Retinal pigment epithelial cell (primary cell): ENCODE results near the gene TEX28.
"Not testable (repeated sequence)": the region's sequence is repeated elsewhere in the genome, so short reads cannot be mapped to it uniquely, and the experiment has no call there.

ENCODE experiments used
- DNase-seq: peaks from one replicate; pipeline ENCODE4 v3.0.0-alpha.2; 2010; ENCODE audit warnings: low read depth
- H3K4me3 ChIP-seq: 2 replicates; pipeline ENCODE4 v1.5.1; 2011; ENCODE audit warnings: mild to moderate bottlenecking, low read length, control low read depth, moderate library complexity
- TF ChIP-seq, protein P1 (sequence below): conservative IDR thresholded peaks from 2 replicates; pipeline ENCODE4 v1.5.1; 2011; ENCODE audit warnings: low read depth, low read length, control low read depth, inconsistent platforms

Gene TEX28

DNA sequence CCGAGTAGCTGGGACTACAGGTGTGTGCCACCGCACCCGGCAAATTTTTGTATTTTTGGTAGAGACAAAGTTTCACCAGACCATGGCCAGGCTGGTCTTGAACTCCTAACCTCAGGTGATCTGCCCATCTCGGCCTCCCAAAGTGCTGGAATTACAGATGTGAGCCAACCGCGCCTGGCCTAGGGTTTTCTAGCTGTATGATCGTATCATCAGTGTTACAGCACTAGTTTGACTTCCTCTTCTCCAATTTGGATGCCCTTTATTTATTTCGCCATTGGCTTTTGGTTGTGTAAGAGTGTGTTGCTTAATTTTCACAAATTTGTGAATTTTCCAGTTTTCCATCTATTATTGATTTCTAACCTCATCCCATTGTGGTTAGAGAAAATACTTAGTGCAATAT, 5.9 kb upstream of the TEX28 start:
- no peak for DNase-seq
- TF ChIP-seq, protein P1, sequence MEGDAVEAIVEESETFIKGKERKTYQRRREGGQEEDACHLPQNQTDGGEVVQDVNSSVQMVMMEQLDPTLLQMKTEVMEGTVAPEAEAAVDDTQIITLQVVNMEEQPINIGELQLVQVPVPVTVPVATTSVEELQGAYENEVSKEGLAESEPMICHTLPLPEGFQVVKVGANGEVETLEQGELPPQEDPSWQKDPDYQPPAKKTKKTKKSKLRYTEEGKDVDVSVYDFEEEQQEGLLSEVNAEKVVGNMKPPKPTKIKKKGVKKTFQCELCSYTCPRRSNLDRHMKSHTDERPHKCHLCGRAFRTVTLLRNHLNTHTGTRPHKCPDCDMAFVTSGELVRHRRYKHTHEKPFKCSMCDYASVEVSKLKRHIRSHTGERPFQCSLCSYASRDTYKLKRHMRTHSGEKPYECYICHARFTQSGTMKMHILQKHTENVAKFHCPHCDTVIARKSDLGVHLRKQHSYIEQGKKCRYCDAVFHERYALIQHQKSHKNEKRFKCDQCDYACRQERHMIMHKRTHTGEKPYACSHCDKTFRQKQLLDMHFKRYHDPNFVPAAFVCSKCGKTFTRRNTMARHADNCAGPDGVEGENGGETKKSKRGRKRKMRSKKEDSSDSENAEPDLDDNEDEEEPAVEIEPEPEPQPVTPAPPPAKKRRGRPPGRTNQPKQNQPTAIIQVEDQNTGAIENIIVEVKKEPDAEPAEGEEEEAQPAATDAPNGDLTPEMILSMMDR = no peak
- H3K4me3 ChIP-seq = no peak overlapping the region

DNA sequence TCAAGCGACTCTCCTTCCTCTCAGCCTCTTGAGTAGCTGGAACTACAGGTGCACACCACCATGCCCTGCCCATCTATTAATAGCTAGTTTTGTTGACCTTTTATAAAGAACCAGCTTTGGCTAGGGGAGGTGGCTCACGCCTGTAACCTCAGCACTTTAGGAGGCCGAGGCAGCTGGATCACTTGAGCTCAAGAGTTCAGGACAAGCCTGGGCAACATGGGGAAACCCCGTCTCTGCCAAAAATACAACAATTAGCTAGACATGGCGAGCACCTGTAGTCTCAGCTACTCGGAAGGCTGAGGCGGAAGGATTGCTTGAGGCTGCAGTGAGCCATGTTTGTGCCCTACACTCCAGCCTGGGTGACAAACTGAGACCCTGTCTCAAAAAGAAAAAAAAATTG, 3.4 kb upstream of the TEX28 start:
- TF ChIP-seq, protein P1 = no peak
- DNase-seq = no peak

DNA sequence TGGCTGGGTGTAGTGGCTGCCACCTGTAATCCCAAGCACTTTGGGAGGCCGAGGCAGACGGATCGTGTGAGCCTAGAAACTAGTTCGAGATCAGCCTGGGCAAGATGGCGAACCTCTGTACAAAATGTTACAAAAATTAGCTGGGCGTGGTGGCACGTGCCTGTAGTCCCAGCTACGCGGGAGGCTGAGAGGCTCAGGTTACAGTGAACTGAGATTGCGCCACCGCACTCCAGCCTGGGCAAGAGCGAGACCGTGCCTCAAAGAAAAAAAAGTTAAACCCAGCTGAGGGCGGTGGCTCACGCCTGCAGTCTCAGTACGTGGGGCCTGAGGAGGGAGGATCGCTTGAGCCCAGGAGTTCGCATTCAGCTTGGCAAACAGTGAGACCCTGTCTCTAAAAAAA, 1.8 kb upstream of the TEX28 start:
- TF ChIP-seq, protein P1 = no peak
- no peak for DNase-seq
- no peak overlapping the region for H3K4me3 ChIP-seq

More for the DNA sequence above, 3.4 kb upstream of the TEX28 start:
- H3K4me3 ChIP-seq = no peak overlapping the region

DNA sequence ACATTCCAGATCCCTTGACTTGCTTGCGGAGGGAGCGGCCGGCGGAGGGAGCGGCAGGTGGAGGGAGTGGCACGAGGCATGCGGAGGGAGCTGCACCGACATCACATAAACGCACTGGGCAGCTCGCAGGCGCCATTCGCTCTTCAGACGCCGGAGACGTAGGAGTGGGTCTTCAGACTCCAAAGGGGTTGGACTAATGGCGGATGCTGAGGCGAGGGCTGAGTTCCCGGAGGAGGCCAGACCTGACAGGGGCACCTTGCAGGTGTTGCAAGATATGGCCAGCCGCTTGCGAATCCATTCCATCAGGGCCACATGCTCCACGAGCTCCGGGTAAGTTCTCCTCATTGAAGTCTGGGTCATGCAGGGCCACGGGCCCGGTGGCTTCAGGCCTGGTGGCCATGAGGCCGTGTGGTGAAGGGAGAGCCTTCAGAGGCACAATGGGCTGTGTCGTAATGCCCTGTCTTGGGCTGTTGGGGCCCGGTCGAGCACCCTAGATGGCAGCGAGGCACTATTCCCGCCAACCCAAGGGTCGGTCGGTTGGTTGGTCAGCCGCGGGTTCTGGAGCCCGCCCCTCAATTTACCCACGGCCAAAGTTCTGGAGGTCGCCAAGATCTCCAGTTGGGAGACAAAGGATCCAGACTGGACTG, 863 bp upstream of the TEX28 start, which contains the start of gene TKTL1:
Gene TKTL1 (plus strand): TSS at position 132 of the 647 bp plus-strand sequence. CDS start 65 bp downstream, at position 197.
- H3K4me3 ChIP-seq = no peak within 1 kb of the TSS
- no peak for DNase-seq
- TF ChIP-seq, protein P1 = no peak

DNA sequence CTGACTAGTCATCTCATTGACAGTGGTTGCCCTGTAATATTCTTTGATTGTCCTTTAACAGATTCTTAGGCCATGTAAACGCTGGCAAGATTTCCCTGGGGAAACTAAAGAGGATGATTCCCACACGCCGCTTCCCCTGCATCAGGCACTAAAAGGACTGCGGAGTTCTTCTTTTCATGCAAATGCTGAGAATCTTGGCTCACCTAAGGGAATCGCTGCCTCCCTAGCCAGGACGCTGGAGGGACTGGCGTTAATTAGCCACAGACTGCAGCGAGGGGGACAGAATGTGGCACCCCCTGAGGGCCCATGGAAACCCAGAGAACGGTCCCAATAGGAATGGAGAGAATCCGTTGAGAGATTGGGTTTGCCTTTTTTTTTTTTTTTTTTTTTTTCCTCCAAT, 8.5 kb downstream of the TEX28 start:
- not testable (repeated sequence) for H3K4me3 ChIP-seq, DNase-seq

DNA sequence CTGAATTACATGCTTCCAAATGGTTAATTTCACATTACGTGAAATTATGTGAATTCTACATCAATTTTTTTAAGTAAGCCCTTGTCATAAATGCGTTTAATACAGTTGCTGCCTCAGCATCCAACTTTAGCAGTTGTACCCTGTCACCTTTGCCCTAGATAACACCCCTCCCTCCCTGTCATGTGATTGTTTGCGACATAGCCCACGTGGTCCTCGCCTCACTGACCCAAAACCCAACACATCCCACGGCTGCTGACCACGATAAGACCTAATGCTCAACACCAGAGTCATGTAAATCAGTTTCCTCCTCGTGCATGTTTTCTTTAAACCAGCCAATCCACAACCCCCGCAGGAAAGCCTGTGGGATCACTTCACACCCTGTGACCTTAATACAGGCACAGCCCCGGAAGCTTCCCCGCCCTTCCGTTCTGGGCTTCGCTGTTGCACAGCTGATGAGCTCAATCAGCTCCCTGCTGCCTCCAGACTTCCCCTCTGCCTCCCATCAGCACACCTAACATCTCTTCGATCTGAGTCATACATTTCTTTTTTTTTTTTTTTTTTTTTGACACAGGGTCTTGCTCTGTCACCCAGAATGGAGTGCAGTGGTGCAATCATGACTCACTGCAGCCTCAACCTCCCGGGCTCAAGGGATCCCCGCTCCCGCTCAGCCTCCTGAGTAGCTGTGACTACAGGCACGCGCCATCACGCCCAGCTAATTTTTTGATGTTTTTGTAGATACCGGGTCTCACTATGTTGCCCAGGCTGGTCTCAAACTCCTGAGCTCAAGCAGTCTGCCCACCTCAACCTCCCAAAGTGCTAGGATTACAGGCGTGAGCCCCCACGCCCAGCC, 10.2 kb downstream of the TEX28 start:
- not testable (repeated sequence) for H3K4me3 ChIP-seq, DNase-seq

DNA sequence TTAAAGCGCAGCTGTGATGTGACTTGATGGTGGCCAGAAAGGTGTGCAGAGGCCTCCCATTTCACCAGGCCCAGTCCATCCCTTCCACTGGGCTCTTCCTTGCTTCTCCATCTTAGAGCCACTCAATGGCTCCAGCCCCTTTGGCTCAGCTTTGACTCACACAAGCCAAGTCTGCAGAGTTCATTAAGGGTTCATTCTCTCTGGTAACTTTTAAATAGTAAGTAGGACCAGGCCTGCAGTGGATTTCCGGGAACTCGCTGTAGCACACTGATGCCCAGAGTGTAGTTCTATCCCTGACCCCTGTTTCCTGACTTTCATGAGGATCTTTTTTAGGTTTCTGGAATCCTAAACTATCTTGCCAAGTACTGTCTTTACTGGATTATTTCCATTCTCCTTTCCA, 25.7 kb downstream of the TEX28 start:
- not testable (repeated sequence) for H3K4me3 ChIP-seq, DNase-seq

DNA sequence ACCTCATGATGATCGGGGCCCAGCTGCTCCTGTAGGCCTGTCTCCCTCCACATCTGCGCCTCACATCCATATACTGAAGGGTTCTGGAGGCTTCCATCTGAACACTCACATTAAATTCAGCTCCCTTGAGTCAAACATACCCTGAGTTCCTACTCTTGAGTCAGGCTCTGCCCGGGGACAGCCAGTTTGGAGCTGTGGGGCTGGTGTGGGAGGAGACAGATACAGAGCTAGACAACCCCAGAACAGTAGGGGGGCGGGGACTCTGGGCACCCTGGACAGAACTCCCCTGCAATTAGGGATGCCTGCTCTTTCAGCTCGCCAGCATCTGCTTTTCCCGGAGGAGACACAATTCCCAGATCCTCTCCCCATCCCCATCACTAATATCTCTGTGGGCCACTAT, 31.9 kb downstream of the TEX28 start:
- H3K4me3 ChIP-seq, DNase-seq: not testable (repeated sequence)

DNA sequence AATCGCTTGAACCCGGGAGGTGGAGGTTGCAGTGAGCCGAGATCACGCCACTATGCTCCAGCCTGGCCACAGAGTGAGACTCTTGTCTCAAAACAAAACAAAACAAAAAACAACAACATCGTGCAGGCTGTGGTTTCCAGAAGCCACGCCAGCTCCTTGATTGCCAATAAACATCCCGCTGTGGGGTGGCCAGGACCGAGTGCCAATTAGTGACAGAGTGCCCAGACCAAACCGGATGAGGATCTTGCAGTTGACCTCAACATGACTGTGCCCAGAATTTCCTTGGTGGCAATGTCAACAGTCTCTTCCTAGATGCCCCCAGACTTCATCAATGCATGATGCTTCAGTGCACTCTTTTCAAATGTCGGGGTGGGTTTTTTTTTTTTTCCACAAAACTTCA, 36.2 kb downstream of the TEX28 start:
- not testable (repeated sequence) for DNase-seq, H3K4me3 ChIP-seq

DNA sequence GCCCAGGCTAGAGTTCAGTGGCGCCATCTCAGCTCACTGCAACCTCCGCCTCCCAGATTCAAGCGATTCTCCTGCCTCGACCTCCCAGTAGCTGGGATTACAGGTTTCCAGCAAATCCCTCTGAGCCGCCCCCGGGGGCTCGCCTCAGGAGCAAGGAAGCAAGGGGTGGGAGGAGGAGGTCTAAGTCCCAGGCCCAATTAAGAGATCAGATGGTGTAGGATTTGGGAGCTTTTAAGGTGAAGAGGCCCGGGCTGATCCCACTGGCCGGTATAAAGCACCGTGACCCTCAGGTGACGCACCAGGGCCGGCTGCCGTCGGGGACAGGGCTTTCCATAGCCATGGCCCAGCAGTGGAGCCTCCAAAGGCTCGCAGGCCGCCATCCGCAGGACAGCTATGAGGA, 37.6 kb downstream of the TEX28 start, which contains the start of gene OPN1MW3:
Gene OPN1MW3 (plus strand): TSS at position 301 of the 400 bp plus-strand sequence. CDS start 38 bp downstream, at position 339.
- H3K4me3 ChIP-seq, DNase-seq: not testable (repeated sequence)

DNA sequence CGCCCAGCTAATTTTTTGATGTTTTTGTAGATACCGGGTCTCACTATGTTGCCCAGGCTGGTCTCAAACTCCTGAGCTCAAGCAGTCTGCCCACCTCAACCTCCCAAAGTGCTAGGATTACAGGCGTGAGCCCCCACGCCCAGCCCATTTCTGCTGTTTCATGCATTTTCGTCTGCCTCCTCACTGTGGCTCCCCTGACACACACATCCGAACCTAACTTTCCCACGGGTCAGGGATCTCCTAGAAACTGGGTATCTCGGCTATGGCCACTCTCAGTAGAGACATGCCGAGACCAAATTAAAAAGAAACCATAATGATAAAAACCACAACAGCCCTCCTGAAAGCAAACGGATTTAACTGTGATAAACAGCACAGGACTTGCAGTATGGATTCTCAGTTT, 46.8 kb downstream of the TEX28 start:
- not testable (repeated sequence) for DNase-seq, H3K4me3 ChIP-seq

DNA sequence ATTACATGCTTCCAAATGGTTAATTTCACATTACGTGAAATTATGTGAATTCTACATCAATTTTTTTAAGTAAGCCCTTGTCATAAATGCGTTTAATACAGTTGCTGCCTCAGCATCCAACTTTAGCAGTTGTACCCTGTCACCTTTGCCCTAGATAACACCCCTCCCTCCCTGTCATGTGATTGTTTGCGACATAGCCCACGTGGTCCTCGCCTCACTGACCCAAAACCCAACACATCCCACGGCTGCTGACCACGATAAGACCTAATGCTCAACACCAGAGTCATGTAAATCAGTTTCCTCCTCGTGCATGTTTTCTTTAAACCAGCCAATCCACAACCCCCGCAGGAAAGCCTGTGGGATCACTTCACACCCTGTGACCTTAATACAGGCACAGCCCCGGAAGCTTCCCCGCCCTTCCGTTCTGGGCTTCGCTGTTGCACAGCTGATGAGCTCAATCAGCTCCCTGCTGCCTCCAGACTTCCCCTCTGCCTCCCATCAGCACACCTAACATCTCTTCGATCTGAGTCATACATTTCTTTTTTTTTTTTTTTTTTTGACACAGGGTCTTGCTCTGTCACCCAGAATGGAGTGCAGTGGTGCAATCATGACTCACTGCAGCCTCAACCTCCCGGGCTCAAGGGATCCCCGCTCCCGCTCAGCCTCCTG, 47.4 kb downstream of the TEX28 start:
- not testable (repeated sequence) for H3K4me3 ChIP-seq, DNase-seq

DNA sequence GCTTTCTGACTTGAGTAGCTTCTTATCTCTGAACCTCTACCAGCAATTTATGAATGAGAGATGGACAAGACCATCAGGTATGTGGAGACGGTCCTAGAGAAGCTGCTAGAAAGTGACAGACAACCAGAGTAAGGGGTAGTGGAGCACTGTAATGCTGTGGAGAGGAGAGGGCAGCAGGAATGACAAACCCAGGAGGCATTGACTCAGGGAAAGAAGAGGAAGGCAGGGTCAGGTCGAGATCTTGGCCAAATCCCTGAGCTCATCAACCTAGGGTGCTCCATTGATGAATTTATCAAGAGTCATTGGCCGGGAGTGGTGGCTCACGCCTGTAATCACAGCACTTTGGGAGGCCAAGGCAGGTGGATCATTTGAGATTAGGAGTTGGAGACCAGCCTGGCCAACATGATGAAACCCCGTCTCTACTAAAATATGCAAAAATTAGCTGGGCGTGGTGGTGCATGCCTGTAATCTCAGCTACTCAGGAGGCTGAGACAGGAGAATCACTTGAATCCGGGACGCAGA, 54.9 kb downstream of the TEX28 start:
- not testable (repeated sequence) for DNase-seq, H3K4me3 ChIP-seq

DNA sequence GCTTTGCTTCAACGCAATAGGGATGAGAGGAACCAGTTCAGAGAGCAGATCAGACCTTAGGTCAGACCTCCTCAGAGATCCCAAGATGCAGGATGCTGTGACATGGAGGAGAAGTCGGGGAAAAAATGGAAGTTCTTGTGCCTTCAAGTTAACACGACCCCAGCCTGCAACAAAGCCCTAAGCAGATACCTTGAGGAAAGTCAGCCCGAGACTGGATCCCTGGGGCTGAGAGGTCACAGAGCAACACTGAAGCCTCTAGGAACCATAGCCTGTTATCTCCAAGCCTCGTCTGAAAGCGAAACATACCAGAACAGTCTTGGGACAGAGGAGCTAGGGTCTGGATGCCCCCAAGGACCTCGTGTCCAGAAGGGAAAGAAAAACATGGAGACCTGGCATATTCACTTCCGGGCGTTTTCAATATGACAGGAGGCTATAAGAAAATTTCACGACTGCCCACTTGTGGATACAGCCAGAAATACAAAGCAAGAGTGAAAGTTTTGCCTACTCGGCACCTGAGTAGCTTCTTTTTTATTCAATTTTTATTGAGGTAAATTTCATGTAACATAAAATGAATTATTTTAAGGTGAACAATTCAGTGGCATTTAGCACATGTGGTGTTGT, 55.9 kb downstream of the TEX28 start:
- DNase-seq, H3K4me3 ChIP-seq: not testable (repeated sequence)
